H1 (cell line): ENCODE results near the gene CEP41. TPM values are rescaled to one million over a fixed set of nuclear protein-coding genes. Genes with fewer than 3 reads are reported as not detected.

Source experiments
- CBX5 ChIP-seq: fragments of 300-800, 300-1000 bp; sonication (generic); IDR thresholded peaks from 2 replicates; pipeline ENCODE4 v1.7.1; 2016; ENCODE audit warnings: antibody characterized with exemption, low read length, low read depth
- FOSL1 ChIP-seq: IDR thresholded peaks from 2 replicates; pipeline ENCODE4 v1.6.1; 2011; ENCODE audit warnings: mild to moderate bottlenecking, low read depth, low read length, moderate library complexity; ENCODE audit not compliant: insufficient read depth
- SP4 ChIP-seq: IDR thresholded peaks from 2 replicates; pipeline ENCODE4 v1.6.1; 2012; ENCODE audit warnings: low read length, inconsistent platforms
- polyA plus RNA-seq, 7 experiments: library from polyadenylated mRNA; depleted of rRNA in 3 of 7; stranded (reverse) in 5 of 7; unstranded in 2 of 7; fragments of >200 nt in 5 of 7; fragments of 200-250 nt in 2 of 7; gene quantifications; 1 replicate in 5 of 7; 2 replicates in 1 of 7; 4 replicates in 1 of 7; pipeline versions ENCODE4 v1.2.1 to v1.2.3, GENCODE V29; 2011 to 2013; ENCODE audit warnings: missing spikeins in 2 of 7, mixed read lengths in 2 of 7
- total RNA-seq: library from RNA; stranded (reverse); fragmentation: NEBNext Ultra II Directional; extraction: Animal tissue kit (Norgen Biotek cat#: 25700); gene quantifications from 2 replicates; pipeline ENCODE4 v1.2.1, GENCODE V29; 2021

Gene CEP41
- total and polyA plus RNA-seq, 2 of the 8 experiments (the other 6 are each of a cell fraction or from before 2014, with no cell fraction given): 9.3 to 12.8 TPM

GRCh38 chr7:130369831-130370550 is 70.8 kb downstream of the CEP41 start (continued):
- TF ChIP-seq FOSL1 (no peak), CBX5 (no peak), SP4 (no peak)
- TF ChIP-seq, all 59 proteins: peak for 0
